A549 (cell line): ENCODE measurements around the gene ELP5. TPM values are rescaled to one million over a fixed set of nuclear protein-coding genes. Genes with fewer than 3 reads are reported as not detected.
A peak's percentile ranks its signal among the peaks of the same experiment; 100 is the strongest.
"Not testable (repeated sequence)": the region's sequence is repeated elsewhere in the genome, so short reads cannot be mapped to it uniquely, and the experiment has no call there.

Experiments
- ATAC-seq, 2 experiments: fragments of 200-7000 bp in 1 of 2; fragments of >200 bp in 1 of 2; cut with Nextera tagmentation in 1 of 2; cut with Tn5 transposase in 1 of 2; 3 replicates each; pipeline versions ENCODE4 v1.8.0 to v1.9.1; 2018 to 2020; ENCODE audit warnings: mild to moderate bottlenecking in 1 of 2, moderate library complexity in 1 of 2
- CTCF ChIA-PET: fragments of 300-600 bp; sonication (Branson Sonifier 250); formaldehyde crosslinking; extraction: SDS; loops from one replicate; lab custom pipeline; 2021; ENCODE audit warnings: antibody characterized with exemption, inconsistent platforms; lab: Yijun Ruan, JAX
- POLR2A ChIA-PET: fragments of 350-600 bp; formaldehyde crosslinking; extraction: SDS; loops from one replicate; lab custom pipeline; 2021; ENCODE audit warnings: antibody characterized with exemption, inconsistent platforms; lab: Yijun Ruan, JAX
- DNase-seq, 2 experiments: peaks; one replicate each; pipeline versions ENCODE4 v3.0.0 to v3.0.0-alpha.2; 2011 to 2016; ENCODE audit warnings: low read depth in 1 of 2, low spot score in 1 of 2
- FAIRE-seq: peaks from 2 replicates; lab custom pipeline; 2011; peaks lifted over from hg19 to GRCh38; lab: Jason Lieb, UNC
- H3K27ac ChIP-seq, 2 experiments: fragments of >200 bp; sonication (Bioruptor Twin); formaldehyde crosslinking; 3 replicates each; pipeline ENCODE4 v1.5.1; 2016 to 2017
- H3K4me1 ChIP-seq: fragments of >200 bp; sonication (Bioruptor Twin); formaldehyde crosslinking; 3 replicates; pipeline ENCODE4 v1.6.1; 2016
- H3K4me2 ChIP-seq: fragments of >200 bp; sonication (Bioruptor Twin); formaldehyde crosslinking; 3 replicates; pipeline ENCODE4 v1.6.1; 2016
- H3K4me3 ChIP-seq: fragments of >200 bp; sonication (Bioruptor Twin); formaldehyde crosslinking; 3 replicates; pipeline ENCODE4 v1.5.1; 2016
- H3K9me3 ChIP-seq: fragments of >200 bp; sonication (Bioruptor Twin); formaldehyde crosslinking; 3 replicates; pipeline ENCODE4 v1.6.1; 2016
- BHLHE40 ChIP-seq: IDR thresholded peaks from 2 replicates; pipeline ENCODE4 v1.6.1; 2012; ENCODE audit warnings: low read depth, low read length, inconsistent platforms
- EHMT2 ChIP-seq: fragments of 200-600 bp; sonication (generic); IDR thresholded peaks from 2 replicates; pipeline ENCODE4 v1.6.1; 2016; ENCODE audit warnings: antibody characterized with exemption, low read depth, mild to moderate bottlenecking, moderate library complexity
- EP300 ChIP-seq, 2 experiments: fragments of >200 bp; sonication (Bioruptor Twin); formaldehyde crosslinking; IDR thresholded peaks; 2 replicates in 1 of 2; 3 replicates in 1 of 2; pipeline ENCODE4 v1.6.1; 2016 to 2017
- ESRRA ChIP-seq: fragments of 150-350 bp; IDR thresholded peaks from 2 replicates; pipeline ENCODE4 v1.6.1; 2014; ENCODE audit warnings: mild to moderate bottlenecking, low read length, borderline replicate concordance
- FOSL2 ChIP-seq, 2 experiments: fragments of 450-650 bp in 1 of 2; fragments of >200 bp in 1 of 2; sonication (Bioruptor Twin) in 1 of 2; formaldehyde crosslinking; IDR thresholded peaks; 2 replicates each; pipeline versions ENCODE4 v1.5.0 to v1.6.1; 2016 to 2020; ENCODE audit warnings: mild to moderate bottlenecking in 1 of 2, moderate library complexity in 1 of 2
- GATA3 ChIP-seq: IDR thresholded peaks from 2 replicates; pipeline ENCODE4 v1.6.1; 2012; ENCODE audit warnings: borderline replicate concordance
- HEYL ChIP-seq: fragments of 250-450 bp; sonication (Bioruptor Pico); IDR thresholded peaks from 2 replicates; pipeline ENCODE4 v1.8.0; 2021; ENCODE audit warnings: mild to moderate bottlenecking, moderate library complexity
- HOXB5 ChIP-seq: fragments of 250-450 bp; sonication (Bioruptor Pico); IDR thresholded peaks from 2 replicates; pipeline ENCODE4 v1.5.0; 2020; ENCODE audit warnings: mild to moderate bottlenecking, moderate library complexity
- KDM5A ChIP-seq: fragments of 200-600 bp; sonication (generic); IDR thresholded peaks from 2 replicates; pipeline ENCODE4 v1.6.1; 2016; ENCODE audit warnings: antibody characterized with exemption, mild to moderate bottlenecking
- MAFK ChIP-seq: fragments of 450-650 bp; IDR thresholded peaks from 2 replicates; pipeline ENCODE4 v1.6.1; 2014; ENCODE audit not compliant: partially characterized antibody
- MAZ ChIP-seq: fragments of 150-350 bp; IDR thresholded peaks from 2 replicates; pipeline ENCODE4 v1.6.1; 2014; ENCODE audit warnings: antibody characterized with exemption, low read depth, low read length, borderline replicate concordance
- NFE2L2 ChIP-seq: fragments of 150-350 bp; conservative IDR thresholded peaks from 2 replicates; pipeline ENCODE4 v1.6.1; 2014; ENCODE audit warnings: low read length
- PBX3 ChIP-seq: IDR thresholded peaks from 2 replicates; pipeline ENCODE4 v1.6.1; 2012
- POLR2A ChIP-seq: IDR thresholded peaks from 2 replicates; pipeline ENCODE4 v1.6.1; 2012; ENCODE audit warnings: mild to moderate bottlenecking, low read length
- SREBF2 ChIP-seq: fragments of 450-650 bp; IDR thresholded peaks from 2 replicates; pipeline ENCODE4 v1.6.1; 2014; ENCODE audit warnings: mild to moderate bottlenecking, moderate library complexity
- ZFP36 ChIP-seq: fragments of 450-650 bp; IDR thresholded peaks from 2 replicates; pipeline ENCODE4 v1.6.1; 2014; ENCODE audit warnings: borderline replicate concordance; ENCODE audit not compliant: partially characterized antibody
- ZSCAN20 ChIP-seq: fragments of 250-450 bp; sonication (Bioruptor Pico); IDR thresholded peaks from 2 replicates; pipeline ENCODE4 v1.8.0; 2022; ENCODE audit warnings: mild to moderate bottlenecking, moderate library complexity
- WGBS: methylation state at CpG from one replicate; pipeline ENCODE4 v1.1.6; 2017; ENCODE audit errors: missing lambda C conversion rate; 5-methylcytosine and 5-hydroxymethylcytosine counted together
- polyA plus RNA-seq, 4 experiments: library from polyadenylated mRNA; depleted of rRNA in 3 of 4; stranded (reverse); fragments of >200 nt; fragmentation: RNase III in 1 of 4; extraction: RNeasy Plus Mini Kit Qiagen cat#74134 plus additional on column Dnase treatment in 1 of 4; gene quantifications; 2 replicates in 3 of 4; 3 replicates in 1 of 4; pipeline ENCODE4 v1.2.3, GENCODE V29; 2011 to 2017

The ELP5 gene
- polyA plus RNA-seq, 2 of the 4 experiments (the other 2 are of a cell fraction): 92.1 to 133 TPM

- TF ChIP-seq PBX3: peak; percentile 99
- TF ChIP-seq EHMT2: no peak
- TF ChIP-seq ESRRA: 0 out of 2 replicates have a peak, but pooled peaks have one; percentile 21
Measured at GRCh38 chr17:7242717-7243452, 9.1 kb upstream of the ELP5 start (continued).

- ATAC-seq (no peak), DNase-seq (no peak), FAIRE-seq (no peak)
- Histone ChIP-seq H3K9me3 (no peaks in the 10 kb centered on the region), H3K27ac (peak overlapping the region; percentile 96 to 99), H3K4me3 (peak overlapping the region; percentile 86), H3K4me2 (peak overlapping the region; percentile 97), H3K4me1 (peaks cover 22% of the 10 kb centered on the region)
- POLR2A ChIA-PET: interaction anchor here (1.3 to 2.9 kb wide), 5 partner anchors 8 to 198 kb away, joined by 3 to 15 read pairs (median 6); partner anchors contain the start of genes ACADVL, CTDNEP1, DLG4 and DVL2
- CTCF ChIA-PET: interaction anchor here (1.1 to 17.3 kb wide), 6 partner anchors 21 to 198 kb away, joined by 3 to 169 read pairs (median 4); partner anchors contain the start of genes ACADVL and DLG4
- TF ChIP-seq EP300 (IDR thresholded peaks at IDR 0.05) (no peak), HEYL (CRISPR knock-in tag) (no peak), MAFK (no peak), ZSCAN20 (CRISPR knock-in tag) (no peak), HOXB5 (CRISPR knock-in tag) (no peak), PBX3 (no peak), KDM5A (no peak), BHLHE40 (no peak), POLR2A (no peak), MAZ (no peak), NFE2L2 (no peak)
- 54% methylated on average over 2 of the region's 2 CpGs for WGBS
Measured at GRCh38 chr17:7243453-7243729, 8.6 kb upstream of the ELP5 start.

- not testable (repeated sequence) for FAIRE-seq, H3K4me3 ChIP-seq, DNase-seq, H3K9me3 ChIP-seq, ATAC-seq
- peak overlapping the region; percentile 97; the same call in 2 of the 3 replicates for H3K4me2 ChIP-seq
- ChIA-PET CTCF (interaction anchor here (1.3 to 17.3 kb wide), 4 partner anchors 22 to 53 kb away, joined by 4 to 169 read pairs (median 35); partner anchors contain the start of genes ACADVL and DLG4), POLR2A (interaction anchor here (2.9 kb wide), 1 partner anchor 7 kb away, joined by 15 read pairs; the partner anchor contains the start of genes CTDNEP1 and ELP5)
- WGBS: 81% methylated on average over 10 of the region's 10 CpGs
- peaks cover 24% of the 10 kb centered on the region for H3K4me1 ChIP-seq
- peak overlapping the region in 1 of 2 experiments; percentile 96; a peak in 1 of 6 replicates for H3K27ac ChIP-seq
Measured at GRCh38 chr17:7243838-7244237, 8.2 kb upstream of the ELP5 start.

- ChIA-PET CTCF (interaction anchor here (1.0 to 7.5 kb wide), 3 partner anchors 10 to 50 kb away, joined by 3 to 66 read pairs (median 5); no protein-coding TSS in a partner anchor), POLR2A (no interaction called here)
- Histone ChIP-seq H3K4me3 (no peak overlapping the region), H3K27ac (no peak overlapping the region), H3K4me2 (no peak overlapping the region), H3K4me1 (peaks cover 23% of the 10 kb centered on the region), H3K9me3 (no peaks in the 10 kb centered on the region)
- WGBS: 87% methylated on average over 5 of the region's 5 CpGs
- FAIRE-seq: no peak
- no peak for ATAC-seq
- DNase-seq: no peak
- no peak for TF ChIP-seq FOSL2 (IDR thresholded peaks at IDR 0.05)
- TF ChIP-seq FOSL2 (CRISPR knock-in tag; IDR thresholded peaks at IDR 0.05): no peak
- TF ChIP-seq SREBF2: no peak
- no peak for TF ChIP-seq ZFP36
- TF ChIP-seq GATA3: no peak
Measured at GRCh38 chr17:7246779-7247178, 5.2 kb upstream of the ELP5 start.
